ENCODE measurements around the gene ABCC11. TPM values are rescaled to one million over a fixed set of nuclear protein-coding genes. Genes with fewer than 3 reads are reported as not detected.

Gene ABCC11
- total and polyA plus RNA-seq, 2 of the 4 experiments (the other 2 are of a cell fraction): 0.09 to 0.18 TPM

DNA sequence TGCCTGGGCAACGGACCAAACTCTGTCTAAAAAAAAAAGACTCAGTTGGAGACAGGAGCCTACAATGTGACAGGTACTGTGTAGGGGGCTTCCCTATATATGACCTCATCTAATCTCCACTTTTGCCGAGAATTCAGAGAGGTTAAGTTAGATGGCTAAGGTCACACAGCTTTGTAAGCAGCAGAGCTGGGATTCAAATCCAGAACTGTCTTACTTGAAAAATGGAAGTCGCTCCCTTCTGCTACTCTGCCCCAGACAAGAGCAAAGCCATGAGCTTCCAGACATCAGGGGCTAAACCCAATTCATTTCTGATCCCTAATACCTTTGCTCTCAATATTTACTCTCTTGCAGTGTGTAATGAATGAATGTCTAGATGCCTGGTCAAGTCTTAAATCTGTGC is 50.0 kb downstream of the ABCC11 start:
- H2AK5ac ChIP-seq (ENCODE audit: low read depth, low read length): no peak overlapping the region
- H3K4me2 ChIP-seq (ENCODE audit: low read depth, low read length): no peak overlapping the region
- no peak overlapping the region for H2BK120ac ChIP-seq (ENCODE audit: low read depth, low read length)
- TF ChIP-seq SMC3 (IDR thresholded peaks at IDR 0.05; ENCODE audit: low read depth, low read length) (no peak), POLR2A (IDR thresholded peaks at IDR 0.05; ENCODE audit: low read depth, low read length) (no peak), NFE2L2 (IDR thresholded peaks at IDR 0.05; ENCODE audit: low read depth, low read length) (no peak), BHLHE40 (IDR thresholded peaks at IDR 0.05; ENCODE audit: low read depth, low read length) (no peak), MAZ (IDR thresholded peaks at IDR 0.05; ENCODE audit: borderline replicate concordance, low read depth, low read length) (no peak), MAFK (IDR thresholded peaks at IDR 0.05; ENCODE audit: low read depth, low read length) (no peak), FOS (IDR thresholded peaks at IDR 0.05; ENCODE audit: low read depth, low read length) (no peak), CEBPB (IDR thresholded peaks at IDR 0.05; ENCODE audit: low read depth, low read length) (no peak), MXI1 (IDR thresholded peaks at IDR 0.05; ENCODE audit: borderline replicate concordance, low read depth, low read length) (no peak)
- TF ChIP-seq, protein P1, sequence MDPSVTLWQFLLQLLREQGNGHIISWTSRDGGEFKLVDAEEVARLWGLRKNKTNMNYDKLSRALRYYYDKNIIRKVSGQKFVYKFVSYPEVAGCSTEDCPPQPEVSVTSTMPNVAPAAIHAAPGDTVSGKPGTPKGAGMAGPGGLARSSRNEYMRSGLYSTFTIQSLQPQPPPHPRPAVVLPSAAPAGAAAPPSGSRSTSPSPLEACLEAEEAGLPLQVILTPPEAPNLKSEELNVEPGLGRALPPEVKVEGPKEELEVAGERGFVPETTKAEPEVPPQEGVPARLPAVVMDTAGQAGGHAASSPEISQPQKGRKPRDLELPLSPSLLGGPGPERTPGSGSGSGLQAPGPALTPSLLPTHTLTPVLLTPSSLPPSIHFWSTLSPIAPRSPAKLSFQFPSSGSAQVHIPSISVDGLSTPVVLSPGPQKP (IDR thresholded peaks at IDR 0.05; ENCODE audit: borderline replicate concordance, low read depth, low read length): no peak
- no peaks in the 10 kb centered on the region for H3K79me1 ChIP-seq (ENCODE audit: low read depth in 1 of 2, low read length in 2 of 2)
- no peak overlapping the region for H2BK20ac ChIP-seq (ENCODE audit: low read depth, low read length)
- H3K27me3 ChIP-seq (ENCODE audit: control insufficient read depth, insufficient read depth, low read length): peaks cover 14% of the 10 kb centered on the region
- no peaks in the 10 kb centered on the region for H4K20me1 ChIP-seq (ENCODE audit: insufficient read depth, low read length)
- WGBS, 2 experiments (ENCODE audit: extremely low coverage in 2 of 2, insufficient read length in 1 of 2): no CpG with 5 or more reads among the region's 3 CpGs
- BruUV-seq (replicated peaks): no TSS peak
- no peaks in the 10 kb centered on the region for H3K4me1 ChIP-seq (ENCODE audit: control insufficient read depth, insufficient read depth, low read length)
- no peak overlapping the region for H4K5ac ChIP-seq (ENCODE audit: low read depth, low read length)
- H3K56ac ChIP-seq (ENCODE audit: extremely low read depth, insufficient read depth, low read length): no peak overlapping the region
- H2AK9ac ChIP-seq (replicated peaks; ENCODE audit: low read depth, low read length, poor library complexity): no peak overlapping the region
- H3K4me3 ChIP-seq (ENCODE audit: insufficient read depth, low read depth, low read length): no peak overlapping the region
- H3K9me3 ChIP-seq (ENCODE audit: control insufficient read depth, insufficient read depth, low read length): no peaks in the 10 kb centered on the region
- H3K4ac ChIP-seq (ENCODE audit: low read depth, low read length): no peak overlapping the region
- CTCF ChIA-PET: interaction anchor here (0.6 kb wide), 1 partner anchor 256 kb away, joined by 3 read pairs; no protein-coding TSS in a partner anchor
- POLR2A ChIA-PET (ENCODE audit: unreplicated experiment): no interaction called here
- no peak overlapping the region for H4K91ac ChIP-seq (ENCODE audit: insufficient read depth, low read depth, low read length)
- H3K9me1 ChIP-seq (ENCODE audit: insufficient read depth, low read length): peaks cover 3% of the 10 kb centered on the region; the same call in 1 of the 2 replicates
- no peak overlapping the region for H3K14ac ChIP-seq (replicated peaks; ENCODE audit: low read depth, low read length)
- H3K18ac ChIP-seq (ENCODE audit: low read depth, low read length): no peak overlapping the region
- in situ Hi-C loops (cut with MboI; ENCODE audit: low sequenced_read_pairs): no loop called here
- H2AFZ ChIP-seq (replicated peaks; ENCODE audit: low read length, poor library complexity): no peak overlapping the region
- intact Hi-C loops (cut with micrococcal nuclease): no loop called here
- no peak overlapping the region for H4K8ac ChIP-seq (ENCODE audit: low read depth in 2 of 2, low read length in 2 of 2)
- H3K9ac ChIP-seq (ENCODE audit: low read depth, low read length): no peak overlapping the region
- no peak overlapping the region for H2BK5ac ChIP-seq (ENCODE audit: low read depth, low read length, poor library complexity, severe bottlenecking)
- H3K23ac ChIP-seq (ENCODE audit: low read depth, low read length): no peak overlapping the region
- ATAC-seq (ENCODE audit: low read depth) (no peak), DNase-seq (no peak)
- dilution Hi-C loops (cut with HindIII; ENCODE audit: low sequenced_read_pairs, unreplicated experiment): no loop called here
- no peak overlapping the region for H3K27ac ChIP-seq (ENCODE audit: insufficient read depth, low read length)
- H2BK15ac ChIP-seq (ENCODE audit: low read depth, low read length): no peak overlapping the region
- no peaks in the 10 kb centered on the region for H3K36me3 ChIP-seq (ENCODE audit: control insufficient read depth, insufficient read depth, low read length)

Data from IMR-90 (cell line).